PC-3 (cell line): ENCODE measurements around the gene ARF1.

ENCODE experiments used
- EZH2 ChIP-seq: fragments of 300-600 bp; sonication (generic); IDR thresholded peaks from one replicate; pipeline ENCODE4 v1.6.1; 2017; ENCODE audit warnings: antibody characterized with exemption, mild to moderate bottlenecking, low read length; ENCODE audit not compliant: unreplicated experiment
- EZH2phosphoT487 ChIP-seq: fragments of 300-600 bp; sonication (generic); IDR thresholded peaks from 2 replicates; pipeline ENCODE4 v1.6.1; 2018; ENCODE audit warnings: mild to moderate bottlenecking, antibody characterized with exemption, low read length, borderline replicate concordance
- TF ChIP-seq, protein P1 (sequence below): fragments of 300-600 bp; sonication (generic); conservative IDR thresholded peaks from 2 replicates; pipeline ENCODE4 v1.5.1; 2017; ENCODE audit warnings: antibody characterized with exemption, low read depth, mild to moderate bottlenecking, low read length

DNA sequence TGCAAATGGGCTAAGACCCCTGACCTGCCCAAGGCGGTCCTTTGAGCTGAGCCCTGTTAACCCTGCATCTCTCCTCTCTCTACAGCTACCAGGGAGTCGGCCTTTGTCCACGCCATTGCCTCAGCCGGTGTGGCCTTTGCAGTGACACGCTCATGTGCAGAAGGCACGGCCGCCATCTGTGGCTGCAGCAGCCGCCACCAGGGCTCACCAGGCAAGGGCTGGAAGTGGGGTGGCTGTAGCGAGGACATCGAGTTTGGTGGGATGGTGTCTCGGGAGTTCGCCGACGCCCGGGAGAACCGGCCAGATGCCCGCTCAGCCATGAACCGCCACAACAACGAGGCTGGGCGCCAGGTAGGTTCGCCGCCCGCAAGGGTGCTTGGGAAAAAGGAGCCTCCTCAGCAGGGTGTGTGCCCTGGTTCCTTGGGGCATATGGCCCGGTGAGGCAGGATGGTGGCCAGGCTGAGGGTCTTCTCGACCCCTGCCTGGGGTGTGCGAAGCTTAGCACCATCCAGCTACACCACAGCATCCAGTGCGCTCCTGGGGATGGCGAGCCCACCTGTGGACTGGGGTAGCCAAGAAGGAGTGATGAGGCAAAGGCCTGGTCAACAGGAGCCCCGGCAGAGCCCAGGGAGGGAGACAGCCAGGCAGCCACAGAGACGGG is 31.8 kb upstream of the ARF1 start:
- TF ChIP-seq, protein P1, sequence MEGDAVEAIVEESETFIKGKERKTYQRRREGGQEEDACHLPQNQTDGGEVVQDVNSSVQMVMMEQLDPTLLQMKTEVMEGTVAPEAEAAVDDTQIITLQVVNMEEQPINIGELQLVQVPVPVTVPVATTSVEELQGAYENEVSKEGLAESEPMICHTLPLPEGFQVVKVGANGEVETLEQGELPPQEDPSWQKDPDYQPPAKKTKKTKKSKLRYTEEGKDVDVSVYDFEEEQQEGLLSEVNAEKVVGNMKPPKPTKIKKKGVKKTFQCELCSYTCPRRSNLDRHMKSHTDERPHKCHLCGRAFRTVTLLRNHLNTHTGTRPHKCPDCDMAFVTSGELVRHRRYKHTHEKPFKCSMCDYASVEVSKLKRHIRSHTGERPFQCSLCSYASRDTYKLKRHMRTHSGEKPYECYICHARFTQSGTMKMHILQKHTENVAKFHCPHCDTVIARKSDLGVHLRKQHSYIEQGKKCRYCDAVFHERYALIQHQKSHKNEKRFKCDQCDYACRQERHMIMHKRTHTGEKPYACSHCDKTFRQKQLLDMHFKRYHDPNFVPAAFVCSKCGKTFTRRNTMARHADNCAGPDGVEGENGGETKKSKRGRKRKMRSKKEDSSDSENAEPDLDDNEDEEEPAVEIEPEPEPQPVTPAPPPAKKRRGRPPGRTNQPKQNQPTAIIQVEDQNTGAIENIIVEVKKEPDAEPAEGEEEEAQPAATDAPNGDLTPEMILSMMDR: no peak
- TF ChIP-seq EZH2: no peak
- TF ChIP-seq EZH2phosphoT487: no peak
